Glutamatergic neuron (in vitro differentiated cells): ENCODE measurements around the gene IFI16. TPM values are rescaled to one million over a fixed set of nuclear protein-coding genes. Genes with fewer than 3 reads are reported as not detected.

Experiments used
- DNase-seq: peaks from one replicate; pipeline ENCODE4 v3.0.0; 2022
- H3K27ac Mint-ChIP-seq: one replicate; pipeline ENCODE4 v1.8.0; 2020; ENCODE audit warnings: mild to moderate bottlenecking, mixed read lengths, inconsistent platforms; ENCODE audit not compliant: unreplicated experiment
- H3K27me3 Mint-ChIP-seq: one replicate; pipeline ENCODE4 v1.8.0; 2020; ENCODE audit warnings: mild to moderate bottlenecking, moderate library complexity, mixed read lengths, inconsistent platforms; ENCODE audit not compliant: unreplicated experiment
- H3K36me3 Mint-ChIP-seq: one replicate; pipeline ENCODE4 v1.8.0; 2020; ENCODE audit warnings: mild to moderate bottlenecking, mixed read lengths, inconsistent platforms; ENCODE audit not compliant: unreplicated experiment
- H3K4me1 Mint-ChIP-seq: one replicate; pipeline ENCODE4 v1.8.0; 2020; ENCODE audit warnings: mild to moderate bottlenecking, low read depth, mixed read lengths, inconsistent platforms; ENCODE audit not compliant: unreplicated experiment
- H3K4me3 Mint-ChIP-seq: one replicate; pipeline ENCODE4 v1.8.0; 2020; ENCODE audit warnings: mild to moderate bottlenecking, mixed read lengths, inconsistent platforms; ENCODE audit not compliant: unreplicated experiment
- H3K9me3 Mint-ChIP-seq: one replicate; pipeline ENCODE4 v1.8.0; 2020; ENCODE audit warnings: mild to moderate bottlenecking, moderate library complexity, mixed read lengths, inconsistent platforms; ENCODE audit not compliant: unreplicated experiment
- CTCF ChIP-seq: fragments of 200-600 bp; sonication (generic); IDR thresholded peaks from one replicate; pipeline ENCODE4 v1.5.0; 2021; ENCODE audit not compliant: partially characterized antibody, unreplicated experiment
- total RNA-seq: library from RNA; stranded (reverse); fragmentation: NEBNext Ultra II Directional; extraction: Animal tissue kit (Norgen Biotek cat#: 25700); gene quantifications from one replicate; pipeline ENCODE4 v1.2.1, GENCODE V29; 2021; ENCODE audit not compliant: unreplicated experiment

IFI16 gene
- total RNA-seq, 1 donor from 2014 or later: 0.86 TPM

GRCh38 chr1:158972841-158973240 is 36.9 kb upstream of the IFI16 start:
- no peak overlapping the region for H3K27ac Mint-ChIP-seq
- no peak for DNase-seq
- no peak overlapping the region for H3K4me3 Mint-ChIP-seq
- H3K9me3 Mint-ChIP-seq: no peaks in the 10 kb centered on the region
- no peaks in the 10 kb centered on the region for H3K27me3 Mint-ChIP-seq
- no peaks in the 10 kb centered on the region for H3K4me1 Mint-ChIP-seq
- no peaks in the 10 kb centered on the region for H3K36me3 Mint-ChIP-seq
- TF ChIP-seq CTCF: no peak

GRCh38 chr1:158976219-158976618 is 33.5 kb upstream of the IFI16 start:
- H3K27ac Mint-ChIP-seq: no peak overlapping the region
- H3K4me3 Mint-ChIP-seq: no peak overlapping the region
- H3K9me3 Mint-ChIP-seq: no peaks in the 10 kb centered on the region
- TF ChIP-seq CTCF: no peak
- no peaks in the 10 kb centered on the region for H3K36me3 Mint-ChIP-seq
- no peaks in the 10 kb centered on the region for H3K27me3 Mint-ChIP-seq
- DNase-seq: no peak
- no peaks in the 10 kb centered on the region for H3K4me1 Mint-ChIP-seq

- H3K36me3 Mint-ChIP-seq: no peaks in the 10 kb centered on the region
- no peak overlapping the region for H3K4me3 Mint-ChIP-seq
- no peak for DNase-seq
- no peaks in the 10 kb centered on the region for H3K27me3 Mint-ChIP-seq
- H3K9me3 Mint-ChIP-seq: no peaks in the 10 kb centered on the region
- TF ChIP-seq CTCF: no peak
- H3K27ac Mint-ChIP-seq: no peak overlapping the region
- no peaks in the 10 kb centered on the region for H3K4me1 Mint-ChIP-seq
These were observed 31.0 kb upstream of the IFI16 start for GRCh38 chr1:158978730-158979129.

- Mint-ChIP-seq H3K36me3 (no peaks in the 10 kb centered on the region), H3K4me3 (no peak overlapping the region), H3K27me3 (no peaks in the 10 kb centered on the region), H3K9me3 (no peaks in the 10 kb centered on the region), H3K4me1 (no peaks in the 10 kb centered on the region), H3K27ac (no peak overlapping the region)
- no peak for TF ChIP-seq CTCF
- no peak for DNase-seq
These were observed 30.5 kb upstream of the IFI16 start for GRCh38 chr1:158979229-158979628.

- no peak for DNase-seq
- no peaks in the 10 kb centered on the region for H3K9me3 Mint-ChIP-seq
- H3K36me3 Mint-ChIP-seq: no peaks in the 10 kb centered on the region
- no peak for TF ChIP-seq CTCF
- no peak overlapping the region for H3K27ac Mint-ChIP-seq
- H3K4me1 Mint-ChIP-seq: no peaks in the 10 kb centered on the region
- no peaks in the 10 kb centered on the region for H3K27me3 Mint-ChIP-seq
- H3K4me3 Mint-ChIP-seq: no peak overlapping the region
These were observed 26.5 kb upstream of the IFI16 start for GRCh38 chr1:158983235-158983634.
